ENCODE data around the gene CDK5R2. TPM values are rescaled to one million over a fixed set of nuclear protein-coding genes. Genes with fewer than 3 reads are reported as not detected.

The CDK5R2 gene
- total RNA-seq, 1 donor from 2014 or later, result not detected

GRCh38 chr2:218961651-218962570 is 2.4 kb downstream of the CDK5R2 start:
- no peak for DNase-seq (ENCODE audit: extremely low read depth, low read depth, low spot score)

- no peak for DNase-seq (ENCODE audit: extremely low read depth, low read depth, low spot score)
Measured at GRCh38 chr2:218962859-218963492, 3.5 kb downstream of the CDK5R2 start.

GRCh38 chr2:218963601-218964000 is 4.1 kb downstream of the CDK5R2 start:
- no peak for DNase-seq (ENCODE audit: extremely low read depth, low read depth, low spot score)

GRCh38 chr2:218964041-218964771 is 4.7 kb downstream of the CDK5R2 start:
- no peak for DNase-seq (ENCODE audit: extremely low read depth, low read depth, low spot score)

GRCh38 chr2:218970894-218971293 is 11.4 kb downstream of the CDK5R2 start:
- DNase-seq (ENCODE audit: extremely low read depth, low read depth, low spot score), result no peak

- no peak for DNase-seq (ENCODE audit: extremely low read depth, low read depth, low spot score)
Measured at GRCh38 chr2:218975060-218975777, 15.8 kb downstream of the CDK5R2 start.

- DNase-seq (ENCODE audit: extremely low read depth, low read depth, low spot score), result peak; percentile 23
Measured at GRCh38 chr2:218979846-218980734, 20.6 kb downstream of the CDK5R2 start.

- DNase-seq (ENCODE audit: extremely low read depth, low read depth, low spot score), result no peak
Measured at GRCh38 chr2:218980735-218981389, 21.4 kb downstream of the CDK5R2 start.

- DNase-seq (ENCODE audit: extremely low read depth, low read depth, low spot score), result no peak
Measured at GRCh38 chr2:218981390-218981880, 22.0 kb downstream of the CDK5R2 start.

- no peak for DNase-seq (ENCODE audit: extremely low read depth, low read depth, low spot score)
Measured at GRCh38 chr2:218981881-218982585, 22.6 kb downstream of the CDK5R2 start.

GRCh38 chr2:218982586-218983262 is 23.3 kb downstream of the CDK5R2 start:
- DNase-seq (ENCODE audit: extremely low read depth, low read depth, low spot score), result no peak

GRCh38 chr2:218983263-218983933 is 23.9 kb downstream of the CDK5R2 start:
- DNase-seq (ENCODE audit: extremely low read depth, low read depth, low spot score), result no peak

- no peak for DNase-seq (ENCODE audit: extremely low read depth, low read depth, low spot score)
Measured at GRCh38 chr2:218983934-218984238, 24.4 kb downstream of the CDK5R2 start.

GRCh38 chr2:218984239-218985020 is 25.0 kb downstream of the CDK5R2 start:
- DNase-seq (ENCODE audit: extremely low read depth, low read depth, low spot score), result peak; percentile 44

- no peak for DNase-seq (ENCODE audit: extremely low read depth, low read depth, low spot score)
Measured at GRCh38 chr2:218985021-218985324, 25.5 kb downstream of the CDK5R2 start, which contains the start of gene FEV. TSS of gene FEV (minus strand) at chr2:218985184. CDS start at chr2:218985075, 109 bp downstream.

GRCh38 chr2:218985325-218986091 is 26.0 kb downstream of the CDK5R2 start:
- no peak for DNase-seq (ENCODE audit: extremely low read depth, low read depth, low spot score)

Measured in glomerular endothelial cell (primary cell).